HG03025 (cell line): ENCODE measurements around the gene DEFB116.
"Not testable (repeated sequence)": the region's sequence is repeated elsewhere in the genome, so short reads cannot be mapped to it uniquely, and the experiment has no call there.

Experiments
- ATAC-seq: cut with Tn5 transposase; IDR thresholded peaks from one replicate; pipeline ENCODE4 v1.9.1; 2021; ENCODE audit warnings: mild to moderate bottlenecking, moderate library complexity; ENCODE audit not compliant: unreplicated experiment, low FRiP score

The DEFB116 gene

GRCh38 chr20:31308535-31309162 lies at the start of gene DEFB116:
Gene DEFB116, minus strand, starts transcription at chr20:31308585. Its CDS starts 0 bp downstream, at chr20:31308585.
- ATAC-seq: no peak

- ATAC-seq: no peak
Measured at GRCh38 chr20:31355981-31356380, 47.6 kb upstream of the DEFB116 start.

GRCh38 chr20:31341470-31341869 lies 33.1 kb upstream of the DEFB116 start:
- no peak for ATAC-seq

GRCh38 chr20:31330893-31331292 lies 22.5 kb upstream of the DEFB116 start:
- ATAC-seq: no peak

GRCh38 chr20:31322504-31322903 lies 14.1 kb upstream of the DEFB116 start:
- ATAC-seq: no peak

GRCh38 chr20:31284964-31285363 lies 23.4 kb downstream of the DEFB116 start:
- ATAC-seq: not testable (repeated sequence)

- no peak for ATAC-seq
Measured at GRCh38 chr20:31278178-31278577, 30.2 kb downstream of the DEFB116 start.

GRCh38 chr20:31274441-31274840 lies 33.9 kb downstream of the DEFB116 start:
- no peak for ATAC-seq

- ATAC-seq: no peak
Measured at GRCh38 chr20:31260326-31260932, 48.0 kb downstream of the DEFB116 start.

GRCh38 chr20:31257364-31257763 lies 51.0 kb downstream of the DEFB116 start, which contains the start of gene DEFB115:
Gene DEFB115, plus strand, starts transcription at chr20:31257664. Its CDS starts 0 bp downstream, at chr20:31257664.
- ATAC-seq: no peak

- ATAC-seq: no peak
Measured at GRCh38 chr20:31256959-31257358, 51.4 kb downstream of the DEFB116 start.
